H1 (cell line): ENCODE data around the gene POLRMT.

Experiments
- BCL11A ChIP-seq, 2 experiments: IDR thresholded peaks; one replicate each; pipeline ENCODE4 v1.6.1; 2011; ENCODE audit warnings: low read depth in 2 of 2, low read length in 2 of 2, mild to moderate bottlenecking in 2 of 2
- CEBPB ChIP-seq: IDR thresholded peaks from 2 replicates; pipeline ENCODE4 v1.6.1; 2012; ENCODE audit warnings: low read depth, low read length
- CHD7 ChIP-seq: fragments of 300-600 bp; sonication (generic); IDR thresholded peaks from 2 replicates; pipeline ENCODE4 v1.7.1; 2012; ENCODE audit warnings: low read length, moderate library complexity, mild to moderate bottlenecking, inconsistent platforms; ENCODE audit not compliant: insufficient replicate concordance
- CTCF ChIP-seq, 3 experiments: IDR thresholded peaks; 1 replicate in 2 of 3; 2 replicates in 1 of 3; pipeline versions ENCODE4 v1.5.1 to v1.6.1; 2011; ENCODE audit warnings: low read length in 3 of 3, mild to moderate bottlenecking in 3 of 3, inconsistent platforms in 2 of 3, low read depth in 1 of 3, moderate library complexity in 1 of 3; ENCODE audit not compliant: insufficient read depth in 1 of 3; ENCODE audit errors: control extremely low read depth in 1 of 3
- EZH2 ChIP-seq: fragments of 200-600 bp; sonication (generic); IDR thresholded peaks from 2 replicates; pipeline ENCODE4 v1.7.1; 2012; ENCODE audit warnings: low read depth, mild to moderate bottlenecking, moderate library complexity, low read length, inconsistent platforms; ENCODE audit not compliant: severe bottlenecking
- JUND ChIP-seq: IDR thresholded peaks from 2 replicates; pipeline ENCODE4 v1.6.1; 2011; ENCODE audit warnings: mild to moderate bottlenecking, improper control_type of control experiment, low read length
- MAFK ChIP-seq: IDR thresholded peaks from 2 replicates; pipeline ENCODE4 v1.6.1; 2012; ENCODE audit warnings: low read depth, mild to moderate bottlenecking, improper control_type of control experiment, low read length
- POLR2A ChIP-seq, 2 experiments: IDR thresholded peaks; 1 replicate in 1 of 2; 2 replicates in 1 of 2; pipeline ENCODE4 v1.6.1; 2011; ENCODE audit warnings: low read depth in 2 of 2, low read length in 2 of 2, mild to moderate bottlenecking in 2 of 2; ENCODE audit errors: control extremely low read depth in 1 of 2
- POLR2AphosphoS5 ChIP-seq: IDR thresholded peaks from 2 replicates; pipeline ENCODE4 v1.6.1; 2011; ENCODE audit warnings: low read depth, low read length
- SIN3A ChIP-seq, 2 experiments: IDR thresholded peaks in 1 of 2; conservative IDR thresholded peaks in 1 of 2; 2 replicates each; pipeline ENCODE4 v1.6.1; 2011 to 2012; ENCODE audit warnings: low read length in 2 of 2, improper control_type of control experiment in 1 of 2, low read depth in 1 of 2, mild to moderate bottlenecking in 1 of 2
- SUZ12 ChIP-seq: fragments of 200-600 bp; sonication (generic); IDR thresholded peaks from 2 replicates; pipeline ENCODE4 v1.6.1; 2012; ENCODE audit warnings: mild to moderate bottlenecking, inconsistent platforms, low read length, moderate library complexity, mixed read lengths

GRCh38 chr19:575527-576506, 57.5 kb downstream of the POLRMT start:
- TF ChIP-seq BCL11A (IDR thresholded peaks at IDR 0.05; ENCODE audit: low read depth in 2 of 2, low read length in 2 of 2): no peak
- TF ChIP-seq POLR2AphosphoS5: no peak
- no peak for TF ChIP-seq SIN3A (conservative IDR thresholded peaks at IDR 0.05 in 1 of 2, IDR thresholded peaks at IDR 0.05 in 1 of 2; ENCODE audit: low read depth in 1 of 2, low read length in 2 of 2)
- no peak for TF ChIP-seq CTCF (IDR thresholded peaks at IDR 0.05; ENCODE audit: control extremely low read depth in 1 of 3, insufficient read depth in 1 of 3, low read depth in 1 of 3, low read length in 3 of 3)
- 0 out of 3 replicates have a peak, but pooled peaks of 1 of the 2 experiments have one; percentile 14 for TF ChIP-seq POLR2A (IDR thresholded peaks at IDR 0.05; ENCODE audit: control extremely low read depth in 1 of 2, low read depth in 2 of 2, low read length in 2 of 2)
- TF ChIP-seq CEBPB: no peak
- TF ChIP-seq SUZ12: no peak
- TF ChIP-seq EZH2: no peak
- TF ChIP-seq JUND: no peak
- no peak for TF ChIP-seq CHD7
- TF ChIP-seq MAFK: no peak
